C1 segment of cervical spinal cord (tissue), 14 donors: ENCODE data around the gene CHST2.

Experiments
- DNase-seq, 14 donors: peaks; one replicate each; lab custom pipeline; 2025; lab: John Stamatoyannopoulos, UW

CHST2 gene

GRCh38 chr3:143098032-143098764 lies 21.4 kb upstream of the CHST2 start:
- no peak for DNase-seq

GRCh38 chr3:143099210-143099609 lies 20.4 kb upstream of the CHST2 start:
- no peak for DNase-seq

GRCh38 chr3:143099690-143100089 lies 19.9 kb upstream of the CHST2 start:
- DNase-seq, result no peak

GRCh38 chr3:143100451-143100850 lies 19.1 kb upstream of the CHST2 start:
- no peak for DNase-seq

- no peak for DNase-seq
These were observed 17.7 kb upstream of the CHST2 start for GRCh38 chr3:143101792-143102381.

GRCh38 chr3:143103652-143104051 lies 15.9 kb upstream of the CHST2 start:
- DNase-seq, result no peak

- DNase-seq, result no peak
These were observed 14.4 kb upstream of the CHST2 start for GRCh38 chr3:143105170-143105569.

GRCh38 chr3:143109861-143110260 lies 9.7 kb upstream of the CHST2 start:
- DNase-seq, result no peak

- no peak for DNase-seq
These were observed 9.2 kb upstream of the CHST2 start for GRCh38 chr3:143110371-143110770.

- DNase-seq, result no peak
These were observed 952 bp upstream of the CHST2 start for GRCh38 chr3:143118630-143119008.

- DNase-seq, result peak in 4 of 14 donors; percentile 28 to 59 (median 40)
These were observed 574 bp downstream of the CHST2 start for GRCh38 chr3:143119974-143120715.

- DNase-seq, result peak in 4 of 14 donors; percentile 20 to 50 (median 33)
These were observed 1.2 kb downstream of the CHST2 start for GRCh38 chr3:143120716-143121240.

GRCh38 chr3:143121241-143122088 lies 1.9 kb downstream of the CHST2 start:
- DNase-seq, result peak in 7 of 14 donors; percentile 9 to 58 (median 39)

GRCh38 chr3:143122089-143122430 lies 2.5 kb downstream of the CHST2 start:
- no peak for DNase-seq

- DNase-seq, result no peak
These were observed 3.2 kb downstream of the CHST2 start for GRCh38 chr3:143122608-143123352.

GRCh38 chr3:143123353-143123984 lies 3.9 kb downstream of the CHST2 start:
- no peak for DNase-seq

GRCh38 chr3:143124601-143125520 lies 5.3 kb downstream of the CHST2 start:
- no peak for DNase-seq

- DNase-seq, result no peak
These were observed 8.2 kb downstream of the CHST2 start for GRCh38 chr3:143127801-143128200.

GRCh38 chr3:143128227-143128955 lies 8.8 kb downstream of the CHST2 start:
- DNase-seq, result no peak
